ENCODE measurements around the gene ACER3. TPM values are rescaled to one million over a fixed set of nuclear protein-coding genes. Genes with fewer than 3 reads are reported as not detected.
"Not testable (repeated sequence)": the region's sequence is repeated elsewhere in the genome, so short reads cannot be mapped to it uniquely, and the experiment has no call there.

ACER3 gene
- total RNA-seq, 1 donor from 2014 or later = 17.3 TPM

- TF ChIP-seq, protein P1, sequence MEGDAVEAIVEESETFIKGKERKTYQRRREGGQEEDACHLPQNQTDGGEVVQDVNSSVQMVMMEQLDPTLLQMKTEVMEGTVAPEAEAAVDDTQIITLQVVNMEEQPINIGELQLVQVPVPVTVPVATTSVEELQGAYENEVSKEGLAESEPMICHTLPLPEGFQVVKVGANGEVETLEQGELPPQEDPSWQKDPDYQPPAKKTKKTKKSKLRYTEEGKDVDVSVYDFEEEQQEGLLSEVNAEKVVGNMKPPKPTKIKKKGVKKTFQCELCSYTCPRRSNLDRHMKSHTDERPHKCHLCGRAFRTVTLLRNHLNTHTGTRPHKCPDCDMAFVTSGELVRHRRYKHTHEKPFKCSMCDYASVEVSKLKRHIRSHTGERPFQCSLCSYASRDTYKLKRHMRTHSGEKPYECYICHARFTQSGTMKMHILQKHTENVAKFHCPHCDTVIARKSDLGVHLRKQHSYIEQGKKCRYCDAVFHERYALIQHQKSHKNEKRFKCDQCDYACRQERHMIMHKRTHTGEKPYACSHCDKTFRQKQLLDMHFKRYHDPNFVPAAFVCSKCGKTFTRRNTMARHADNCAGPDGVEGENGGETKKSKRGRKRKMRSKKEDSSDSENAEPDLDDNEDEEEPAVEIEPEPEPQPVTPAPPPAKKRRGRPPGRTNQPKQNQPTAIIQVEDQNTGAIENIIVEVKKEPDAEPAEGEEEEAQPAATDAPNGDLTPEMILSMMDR (IDR thresholded peaks at IDR 0.05; ENCODE audit: unreplicated experiment) = peak; percentile 95
- peak; percentile 77 for DNase-seq (ENCODE audit: low spot score)
- H3K36me3 Mint-ChIP-seq (ENCODE audit: low read depth, unreplicated experiment) = no peaks in the 10 kb centered on the region
- no peak overlapping the region for H3K27ac Mint-ChIP-seq (ENCODE audit: unreplicated experiment)
- H3K4me1 Mint-ChIP-seq (ENCODE audit: unreplicated experiment) = no peaks in the 10 kb centered on the region
- peaks cover 2% of the 10 kb centered on the region for H3K27me3 Mint-ChIP-seq (ENCODE audit: unreplicated experiment)
- peak overlapping the region; percentile 4 for H3K4me3 Mint-ChIP-seq (ENCODE audit: unreplicated experiment)
- no peaks in the 10 kb centered on the region for H3K9me3 Mint-ChIP-seq (ENCODE audit: unreplicated experiment)
Observed at GRCh38 chr11:77046060-77046501, 185.4 kb downstream of the ACER3 start.

DNA sequence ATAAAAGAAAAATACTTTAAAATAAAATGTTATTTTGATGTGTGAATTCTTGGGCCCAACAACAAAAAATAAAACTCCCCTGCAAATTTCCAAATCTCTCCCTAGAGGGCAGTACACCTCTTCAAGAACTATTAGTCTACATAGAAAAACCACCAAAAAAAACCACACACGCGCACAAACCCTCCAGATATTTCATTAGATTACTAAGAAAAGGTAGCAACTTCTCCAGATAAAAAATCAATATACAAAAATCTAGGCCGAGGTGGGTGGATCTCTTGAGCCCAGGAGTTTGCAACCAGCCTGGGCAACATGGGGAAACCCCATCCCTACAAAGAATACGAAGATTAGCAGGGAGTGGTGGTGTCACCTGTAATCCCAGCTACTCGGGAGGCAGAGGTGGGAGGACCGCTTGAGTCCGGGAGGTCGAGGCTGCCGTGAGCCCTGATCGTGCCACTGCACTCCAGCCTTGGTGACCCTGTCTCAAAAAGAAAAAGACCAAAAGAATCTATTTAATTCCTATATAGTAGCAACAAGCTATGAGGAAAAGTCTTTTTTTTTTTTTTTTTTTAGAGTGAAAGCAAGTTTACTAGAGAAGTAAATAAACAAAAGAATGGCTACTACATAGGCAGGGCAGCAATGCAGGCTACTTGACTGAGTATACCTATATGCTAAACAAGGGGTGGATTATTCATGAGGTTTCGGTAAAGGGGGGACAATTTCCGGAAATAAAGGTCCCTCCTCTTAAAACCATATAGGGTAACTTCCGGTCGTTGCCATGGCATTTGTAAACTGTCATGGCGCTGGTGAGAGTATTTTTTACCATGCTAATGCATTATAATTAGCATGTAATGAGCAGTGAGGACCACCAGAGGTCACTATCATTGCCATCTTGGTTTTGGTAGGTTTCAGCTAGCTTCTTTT lies 186.5 kb downstream of the ACER3 start:
- Mint-ChIP-seq H3K9me3 (ENCODE audit: unreplicated experiment) (no peaks in the 10 kb centered on the region), H3K4me3 (ENCODE audit: unreplicated experiment) (no peak overlapping the region), H3K27me3 (ENCODE audit: unreplicated experiment) (peaks cover under 1% of the 10 kb centered on the region), H3K4me1 (ENCODE audit: unreplicated experiment) (no peaks in the 10 kb centered on the region), H3K36me3 (ENCODE audit: low read depth, unreplicated experiment) (no peaks in the 10 kb centered on the region), H3K27ac (ENCODE audit: unreplicated experiment) (no peak overlapping the region)
- DNase-seq (ENCODE audit: low spot score) = peak; percentile 74
- TF ChIP-seq, protein P1 (IDR thresholded peaks at IDR 0.05; ENCODE audit: unreplicated experiment) = peak; percentile 60

- not testable (repeated sequence) for H3K4me3 Mint-ChIP-seq (ENCODE audit: unreplicated experiment)
Observed at GRCh38 chr11:77047928-77048446, 187.3 kb downstream of the ACER3 start.

GRCh38 chr11:77049026-77049425 lies 188.3 kb downstream of the ACER3 start:
- no peak for DNase-seq (ENCODE audit: low spot score)
- Mint-ChIP-seq H3K27me3 (ENCODE audit: unreplicated experiment) (peaks cover 2% of the 10 kb centered on the region), H3K9me3 (ENCODE audit: unreplicated experiment) (no peaks in the 10 kb centered on the region), H3K36me3 (ENCODE audit: low read depth, unreplicated experiment) (no peaks in the 10 kb centered on the region), H3K4me1 (ENCODE audit: unreplicated experiment) (no peaks in the 10 kb centered on the region), H3K27ac (ENCODE audit: unreplicated experiment) (no peak overlapping the region), H3K4me3 (ENCODE audit: unreplicated experiment) (no peak overlapping the region)
- TF ChIP-seq, protein P1 (IDR thresholded peaks at IDR 0.05; ENCODE audit: unreplicated experiment) = no peak

More at GRCh38 chr11:77047928-77048446, 187.3 kb downstream of the ACER3 start:
- H3K4me1 Mint-ChIP-seq (ENCODE audit: unreplicated experiment); H3K36me3 Mint-ChIP-seq (ENCODE audit: low read depth, unreplicated experiment); H3K27me3 Mint-ChIP-seq (ENCODE audit: unreplicated experiment); DNase-seq (ENCODE audit: low spot score); H3K9me3 Mint-ChIP-seq (ENCODE audit: unreplicated experiment); H3K27ac Mint-ChIP-seq (ENCODE audit: unreplicated experiment): not testable (repeated sequence)
- TF ChIP-seq, protein P1 (IDR thresholded peaks at IDR 0.05; ENCODE audit: unreplicated experiment) = peak; percentile 2

DNA sequence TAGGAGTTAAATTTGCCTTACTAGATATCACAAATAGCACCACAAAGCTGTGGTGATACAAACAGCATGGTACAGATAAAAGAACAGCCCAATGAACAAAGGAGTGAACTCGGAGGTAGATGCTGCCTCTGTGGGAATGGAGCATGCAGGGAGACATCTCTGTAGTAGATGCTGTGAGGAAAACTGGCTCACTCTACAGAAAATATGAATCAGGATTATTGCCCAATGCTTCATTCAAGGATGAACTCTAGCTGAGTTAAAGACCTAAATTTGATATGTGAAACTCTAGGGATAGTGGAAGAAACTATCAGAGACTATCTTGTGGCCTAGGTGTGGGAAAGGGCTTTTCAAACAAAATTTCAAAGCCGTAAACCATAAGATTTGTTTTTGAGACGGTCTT lies 190.8 kb downstream of the ACER3 start:
- no peak for DNase-seq (ENCODE audit: low spot score)
- Mint-ChIP-seq H3K4me1 (ENCODE audit: unreplicated experiment) (no peaks in the 10 kb centered on the region), H3K4me3 (ENCODE audit: unreplicated experiment) (no peak overlapping the region), H3K27me3 (ENCODE audit: unreplicated experiment) (peaks cover 6% of the 10 kb centered on the region), H3K27ac (ENCODE audit: unreplicated experiment) (no peak overlapping the region), H3K36me3 (ENCODE audit: low read depth, unreplicated experiment) (no peaks in the 10 kb centered on the region), H3K9me3 (ENCODE audit: unreplicated experiment) (no peaks in the 10 kb centered on the region)
- TF ChIP-seq, protein P1 (IDR thresholded peaks at IDR 0.05; ENCODE audit: unreplicated experiment) = no peak

All from endothelial cell (in vitro differentiated cells).